B cell (primary cell): ENCODE results near the gene CNTNAP2. TPM values are rescaled to one million over a fixed set of nuclear protein-coding genes. Genes with fewer than 3 reads are reported as not detected.

ENCODE experiments used
- ATAC-seq: fragments of 200-7000 bp; cut with Tn5 transposase; one replicate; pipeline ENCODE4 v1.10.0; 2021; ENCODE audit warnings: low read depth, mild to moderate bottlenecking, moderate number of reproducible peaks, moderate library complexity
- CTCF ChIA-PET: fragments of 350-600 bp; sonication (Branson Sonifier 250); formaldehyde crosslinking; loops from one replicate; lab custom pipeline; 2021; ENCODE audit warnings: antibody characterized with exemption, inconsistent platforms; lab: Charles Lee
- POLR2A ChIA-PET: fragments of 350-600 bp; sonication (Branson Sonifier 250); formaldehyde crosslinking; loops from one replicate; lab custom pipeline; 2021; ENCODE audit warnings: antibody characterized with exemption; lab: Charles Lee
- DNase-seq: peaks from one replicate; pipeline ENCODE4 v3.0.0; 2013
- H2AFZ ChIP-seq: 2 replicates; pipeline ENCODE4 v1.6.1; 2012; ENCODE audit warnings: mild to moderate bottlenecking, low read depth, low read length; ENCODE audit not compliant: insufficient read depth, poor library complexity, severe bottlenecking
- H3K27ac ChIP-seq, 2 donors: 1 replicate in 1 of 2; 2 replicates in 1 of 2; pipeline ENCODE4 v1.5.1; 2012 to 2013; ENCODE audit warnings: low read length in 2 of 2, mild to moderate bottlenecking in 2 of 2, moderate library complexity in 1 of 2
- H3K27me3 ChIP-seq, 4 experiments: fragments of 200-600 bp in 1 of 4; sonication (generic) in 1 of 4; replicated peaks in 1 of 4; 1 replicate in 2 of 4; 2 replicates in 2 of 4; pipeline versions ENCODE4 v1.6.1 to v1.7.0; 2013 to 2016; ENCODE audit warnings: low read length in 3 of 4, mild to moderate bottlenecking in 2 of 4, mixed read lengths in 1 of 4, moderate library complexity in 1 of 4; ENCODE audit not compliant: insufficient read depth in 4 of 4, control insufficient read depth in 3 of 4; ENCODE audit errors: control extremely low read depth in 1 of 4
- H3K36me3 ChIP-seq, 2 experiments: replicated peaks in 1 of 2; 1 replicate in 1 of 2; 2 replicates in 1 of 2; pipeline versions ENCODE4 v1.6.1 to v1.7.1; 2013; ENCODE audit warnings: low read length in 1 of 2; ENCODE audit not compliant: insufficient read depth in 2 of 2, control insufficient read depth in 1 of 2; ENCODE audit errors: control extremely low read depth in 1 of 2, extremely low read depth in 1 of 2
- H3K4me1 ChIP-seq, 2 donors: fragments of 200-600 bp in 1 of 2; sonication (generic) in 1 of 2; 1 replicate in 1 of 2; 2 replicates in 1 of 2; pipeline versions ENCODE4 v1.5.1 to v1.6.1; 2013 to 2017; ENCODE audit warnings: low read length in 2 of 2; ENCODE audit not compliant: control insufficient read depth in 2 of 2, insufficient read depth in 2 of 2
- H3K4me2 ChIP-seq: replicated peaks from 2 replicates; pipeline ENCODE3; 2012; ENCODE audit warnings: mild to moderate bottlenecking, low read depth, low read length; ENCODE audit not compliant: poor library complexity, severe bottlenecking
- H3K4me3 ChIP-seq, 5 experiments: fragments of 200-600 bp in 1 of 5; sonication (generic) in 1 of 5; 1 replicate in 3 of 5; 2 replicates in 2 of 5; pipeline versions ENCODE4 v1.5.1 to v1.7.0; 2011 to 2016; ENCODE audit warnings: low read length in 4 of 5, mild to moderate bottlenecking in 4 of 5, low read depth in 2 of 5, control low read depth in 1 of 5, moderate library complexity in 1 of 5; ENCODE audit not compliant: insufficient read depth in 1 of 5; ENCODE audit errors: control extremely low read depth in 1 of 5, extremely low read depth in 1 of 5
- H3K79me2 ChIP-seq: fragments of 200-600 bp; sonication (generic); one replicate; pipeline ENCODE4 v1.6.0; 2016; ENCODE audit warnings: low read length; ENCODE audit not compliant: control insufficient read depth, insufficient read depth
- H3K9ac ChIP-seq: fragments of 200-600 bp; sonication (generic); 2 replicates; pipeline ENCODE4 v1.6.1; 2017; ENCODE audit warnings: mild to moderate bottlenecking, low read length, moderate library complexity
- H3K9me3 ChIP-seq, 3 donors: one replicate each; pipeline versions ENCODE4 v1.6.1 to v1.7.1; 2013; ENCODE audit warnings: low read length in 2 of 3; ENCODE audit not compliant: control insufficient read depth in 2 of 3, insufficient read depth in 1 of 3; ENCODE audit errors: control extremely low read depth in 1 of 3
- H4K20me1 ChIP-seq: 2 replicates; pipeline ENCODE4 v1.6.0; 2012; ENCODE audit warnings: mild to moderate bottlenecking, low read length; ENCODE audit not compliant: insufficient read depth, control insufficient read depth, poor library complexity, severe bottlenecking
- H3K27ac Mint-ChIP-seq: one replicate; pipeline ENCODE4 v1.8.0; 2021; ENCODE audit warnings: mixed read lengths
- H3K27me3 Mint-ChIP-seq: one replicate; pipeline ENCODE4 v1.8.0; 2021; ENCODE audit warnings: mixed read lengths
- H3K4me1 Mint-ChIP-seq: one replicate; pipeline ENCODE4 v1.8.0; 2021; ENCODE audit warnings: mixed read lengths
- H3K4me3 Mint-ChIP-seq: one replicate; pipeline ENCODE4 v1.8.0; 2021; ENCODE audit warnings: mixed read lengths
- H3K9me3 Mint-ChIP-seq: one replicate; pipeline ENCODE4 v1.8.0; 2022; ENCODE audit warnings: mixed read lengths; ENCODE audit not compliant: insufficient read depth
- CTCF ChIP-seq: fragments of 200-600 bp; IDR thresholded peaks from one replicate; pipeline ENCODE4 v1.8.0; 2022; ENCODE audit warnings: antibody characterized with exemption, mild to moderate bottlenecking
- EZH2 ChIP-seq: IDR thresholded peaks from 2 replicates; pipeline ENCODE4 v1.6.1; 2012; ENCODE audit warnings: borderline replicate concordance, low read depth, mild to moderate bottlenecking, moderate library complexity, low read length; ENCODE audit not compliant: insufficient read depth, poor library complexity, severe bottlenecking
- whole genome bisulfite sequencing: methylation state at CpG from one replicate; pipeline ENCODE4 v1.1.5; 2013; ENCODE audit warnings: missing lambda C conversion rate; ENCODE audit not compliant: insufficient coverage; 5-methylcytosine and 5-hydroxymethylcytosine counted together
- intact Hi-C: fragments of 100-400 bp; cut with micrococcal nuclease; formaldehyde crosslinking; loops from one replicate; pipeline ENCODE4 v1.10.0; 2022
- polyA plus RNA-seq: library from polyadenylated mRNA; depleted of rRNA; stranded (reverse); fragments of >200 nt; gene quantifications from 2 replicates; pipeline ENCODE4 v1.2.3, GENCODE V29; 2012
- total RNA-seq, 2 donors: library from RNA; stranded (reverse); fragments of 120-200 nt in 1 of 2; gene quantifications; 1 replicate in 1 of 2; 2 replicates in 1 of 2; pipeline versions ENCODE4 v1.2.3 to v1.2.4, GENCODE V29; 2013 to 2022

Gene CNTNAP2
- total and polyA plus RNA-seq, 2 donors (not counting 1 experiment from before 2014, with no cell fraction given): 7.4 to 16.6 TPM

- no peaks in the 10 kb centered on the region for H3K9me3 ChIP-seq
- no peaks in the 10 kb centered on the region for H3K27me3 Mint-ChIP-seq
- no peaks in the 10 kb centered on the region for H3K4me1 Mint-ChIP-seq
- H3K27ac Mint-ChIP-seq: no peak overlapping the region
- DNase-seq (no peak), ATAC-seq (no peak)
- ChIA-PET CTCF (no interaction called here), POLR2A (no interaction called here)
- no peak overlapping the region for H3K9ac ChIP-seq
- intact Hi-C loops: no loop called here
- no peak overlapping the region for H3K4me2 ChIP-seq
- H3K4me3 ChIP-seq: no peak overlapping the region
- no peaks in the 10 kb centered on the region for H3K79me2 ChIP-seq
- no peaks in the 10 kb centered on the region for H3K27me3 ChIP-seq
- no peak overlapping the region for H2AFZ ChIP-seq
- no peaks in the 10 kb centered on the region for H3K36me3 ChIP-seq
- H4K20me1 ChIP-seq: no peaks in the 10 kb centered on the region
- H3K27ac ChIP-seq: no peak overlapping the region
- TF ChIP-seq EZH2: no peak
- no peak for TF ChIP-seq CTCF
- H3K4me1 ChIP-seq: no peaks in the 10 kb centered on the region
- no peak overlapping the region for H3K4me3 Mint-ChIP-seq
- H3K9me3 Mint-ChIP-seq: peaks cover 2% of the 10 kb centered on the region
These were observed 896.1 kb downstream of the CNTNAP2 start for GRCh38 chr7:147012666-147013065.

- Mint-ChIP-seq H3K4me3 (no peak overlapping the region), H3K9me3 (peaks cover 2% of the 10 kb centered on the region), H3K27ac (no peak overlapping the region), H3K27me3 (no peaks in the 10 kb centered on the region), H3K4me1 (no peaks in the 10 kb centered on the region)
- Histone ChIP-seq H3K4me3 (no peak overlapping the region), H3K79me2 (no peaks in the 10 kb centered on the region), H3K27ac (no peak overlapping the region), H3K9me3 (no peaks in the 10 kb centered on the region), H3K9ac (no peak overlapping the region), H3K4me2 (no peak overlapping the region), H3K27me3 (no peaks in the 10 kb centered on the region), H3K36me3 (no peaks in the 10 kb centered on the region), H3K4me1 (no peaks in the 10 kb centered on the region), H2AFZ (no peak overlapping the region), H4K20me1 (no peaks in the 10 kb centered on the region)
- CTCF ChIA-PET: no interaction called here
- POLR2A ChIA-PET: no interaction called here
- no peak for ATAC-seq
- no peak for TF ChIP-seq EZH2
- TF ChIP-seq CTCF: no peak
- no CpG with 5 or more reads among the region's 2 CpGs for WGBS
- intact Hi-C loops: no loop called here
- no peak for DNase-seq
These were observed 897.2 kb downstream of the CNTNAP2 start for GRCh38 chr7:147013825-147014224.
